HUES6 (cell line): Measurements from ENCODE around the gene LIG1.

Source experiments
- H3K27ac ChIP-seq: 2 replicates; pipeline ENCODE4 v1.7.0; 2013; ENCODE audit warnings: low read depth, mild to moderate bottlenecking, low read length, inconsistent platforms
- H3K27me3 ChIP-seq: 2 replicates; pipeline ENCODE4 v1.6.1; 2013; ENCODE audit warnings: low read length; ENCODE audit not compliant: control insufficient read depth, insufficient read depth
- H3K36me3 ChIP-seq: 2 replicates; pipeline ENCODE4 v1.6.1; 2013; ENCODE audit warnings: low read length; ENCODE audit not compliant: control insufficient read depth, insufficient read depth
- H3K4me1 ChIP-seq: 2 replicates; pipeline ENCODE4 v1.6.1; 2013; ENCODE audit warnings: low read length; ENCODE audit not compliant: control insufficient read depth, insufficient read depth
- H3K4me3 ChIP-seq: 2 replicates; pipeline ENCODE4 v1.5.1; 2013; ENCODE audit warnings: low read depth, low read length
- H3K9ac ChIP-seq: one replicate; pipeline ENCODE4 v1.6.1; 2013; ENCODE audit warnings: mild to moderate bottlenecking, low read length
- H3K9me3 ChIP-seq: 2 replicates; pipeline ENCODE4 v1.6.1; 2013; ENCODE audit warnings: low read depth, low read length; ENCODE audit not compliant: control insufficient read depth, insufficient read depth

The LIG1 gene

GRCh38 chr19:48181505-48181904 lies 11.4 kb upstream of the LIG1 start:
- no peaks in the 10 kb centered on the region for H3K4me1 ChIP-seq
- no peak overlapping the region for H3K9ac ChIP-seq
- H3K9me3 ChIP-seq, result peaks cover 15% of the 10 kb centered on the region
- H3K4me3 ChIP-seq, result no peak overlapping the region
- no peak overlapping the region for H3K27ac ChIP-seq
- H3K27me3 ChIP-seq, result no peaks in the 10 kb centered on the region
- H3K36me3 ChIP-seq, result peaks cover 21% of the 10 kb centered on the region

GRCh38 chr19:48176226-48176625 lies 6.1 kb upstream of the LIG1 start:
- Histone ChIP-seq H3K36me3 (peaks cover 42% of the 10 kb centered on the region), H3K27ac (no peak overlapping the region), H3K9ac (no peak overlapping the region), H3K4me3 (no peak overlapping the region), H3K9me3 (peaks cover 6% of the 10 kb centered on the region), H3K27me3 (no peaks in the 10 kb centered on the region), H3K4me1 (peaks cover 3% of the 10 kb centered on the region; the same call in 1 of the 2 replicates)

- H3K9me3 ChIP-seq, result peaks cover 3% of the 10 kb centered on the region
- H3K27ac ChIP-seq, result no peak overlapping the region
- no peak overlapping the region for H3K9ac ChIP-seq
- no peaks in the 10 kb centered on the region for H3K27me3 ChIP-seq
- H3K4me3 ChIP-seq, result no peak overlapping the region
- peaks cover 4% of the 10 kb centered on the region; the same call in 1 of the 2 replicates for H3K4me1 ChIP-seq
- peaks cover 39% of the 10 kb centered on the region for H3K36me3 ChIP-seq
Measured at GRCh38 chr19:48175578-48175977, 5.4 kb upstream of the LIG1 start.

GRCh38 chr19:48174445-48175030 lies 4.4 kb upstream of the LIG1 start:
- H3K4me1 ChIP-seq, result peaks cover 4% of the 10 kb centered on the region; the same call in 1 of the 2 replicates
- H3K27me3 ChIP-seq, result no peaks in the 10 kb centered on the region
- H3K36me3 ChIP-seq, result peaks cover 35% of the 10 kb centered on the region
- H3K9me3 ChIP-seq, result no peaks in the 10 kb centered on the region
- no peak overlapping the region for H3K27ac ChIP-seq
- no peak overlapping the region for H3K9ac ChIP-seq
- no peak overlapping the region for H3K4me3 ChIP-seq

GRCh38 chr19:48171710-48172109 lies 1.6 kb upstream of the LIG1 start:
- Histone ChIP-seq H3K9ac (no peak overlapping the region), H3K27me3 (no peaks in the 10 kb centered on the region), H3K4me3 (peak overlapping the region; percentile 92; the same call in 1 of the 2 replicates), H3K4me1 (peaks cover 8% of the 10 kb centered on the region; the same call in 1 of the 2 replicates), H3K27ac (no peak overlapping the region), H3K9me3 (no peaks in the 10 kb centered on the region), H3K36me3 (peaks cover 30% of the 10 kb centered on the region)

- Histone ChIP-seq H3K27me3 (no peaks in the 10 kb centered on the region), H3K36me3 (peaks cover 30% of the 10 kb centered on the region), H3K4me3 (peak overlapping the region; percentile 92), H3K27ac (no peak overlapping the region), H3K9me3 (no peaks in the 10 kb centered on the region), H3K9ac (peak overlapping the region; percentile 70), H3K4me1 (peaks cover 8% of the 10 kb centered on the region; the same call in 1 of the 2 replicates)
Measured at GRCh38 chr19:48170817-48171347, 738 bp upstream of the LIG1 start.

- H3K4me1 ChIP-seq, result peaks cover 8% of the 10 kb centered on the region; the same call in 1 of the 2 replicates
- no peaks in the 10 kb centered on the region for H3K9me3 ChIP-seq
- no peaks in the 10 kb centered on the region for H3K27me3 ChIP-seq
- H3K4me3 ChIP-seq, result peak overlapping the region; percentile 92
- peaks cover 21% of the 10 kb centered on the region for H3K36me3 ChIP-seq
- no peak overlapping the region for H3K27ac ChIP-seq
- H3K9ac ChIP-seq, result peak overlapping the region; percentile 99
Measured at GRCh38 chr19:48169578-48169938, 586 bp downstream of the LIG1 start.

- H3K4me1 ChIP-seq, result peaks cover 8% of the 10 kb centered on the region; the same call in 1 of the 2 replicates
- H3K27ac ChIP-seq, result no peak overlapping the region
- H3K9ac ChIP-seq, result no peak overlapping the region
- no peaks in the 10 kb centered on the region for H3K9me3 ChIP-seq
- H3K36me3 ChIP-seq, result peaks cover 21% of the 10 kb centered on the region
- no peak overlapping the region for H3K4me3 ChIP-seq
- no peaks in the 10 kb centered on the region for H3K27me3 ChIP-seq
Measured at GRCh38 chr19:48168689-48169088, 1.5 kb downstream of the LIG1 start.

GRCh38 chr19:48158210-48158790 lies 11.8 kb downstream of the LIG1 start:
- Histone ChIP-seq H3K27ac (no peak overlapping the region), H3K9ac (no peak overlapping the region), H3K27me3 (no peaks in the 10 kb centered on the region), H3K4me3 (no peak overlapping the region), H3K36me3 (peaks cover 70% of the 10 kb centered on the region), H3K9me3 (no peaks in the 10 kb centered on the region), H3K4me1 (no peaks in the 10 kb centered on the region)

- Histone ChIP-seq H3K27ac (no peak overlapping the region), H3K9me3 (no peaks in the 10 kb centered on the region), H3K27me3 (no peaks in the 10 kb centered on the region), H3K9ac (no peak overlapping the region), H3K4me3 (no peak overlapping the region), H3K4me1 (no peaks in the 10 kb centered on the region), H3K36me3 (peaks cover 63% of the 10 kb centered on the region)
Measured at GRCh38 chr19:48154003-48154402, 16.1 kb downstream of the LIG1 start.

- H3K9ac ChIP-seq, result no peak overlapping the region
Measured at GRCh38 chr19:48152551-48152950, 17.6 kb downstream of the LIG1 start.

More at GRCh38 chr19:48152551-48152950, 17.6 kb downstream of the LIG1 start:
- H3K27me3 ChIP-seq, result no peaks in the 10 kb centered on the region
- peaks cover 62% of the 10 kb centered on the region for H3K36me3 ChIP-seq
- no peaks in the 10 kb centered on the region for H3K4me1 ChIP-seq
- no peaks in the 10 kb centered on the region for H3K9me3 ChIP-seq
- no peak overlapping the region for H3K27ac ChIP-seq
- H3K4me3 ChIP-seq, result no peak overlapping the region
